ENCODE measurements around the gene TJAP1.
"Not testable (repeated sequence)": the region's sequence is repeated elsewhere in the genome, so short reads cannot be mapped to it uniquely, and the experiment has no call there.

Gene TJAP1

GRCh38 chr6:43494766-43495165, 17.4 kb downstream of the TJAP1 start:
- TF ChIP-seq ZFX (IDR thresholded peaks at IDR 0.05) (no peak), CTCF (conservative IDR thresholded peaks at IDR 0.05) (no peak)
- H3K27ac ChIP-seq: no peak overlapping the region

GRCh38 chr6:43495409-43495941, 18.1 kb downstream of the TJAP1 start:
- TF ChIP-seq CTCF (conservative IDR thresholded peaks at IDR 0.05) (no peak), ZFX (IDR thresholded peaks at IDR 0.05) (no peak)
- no peak overlapping the region for H3K27ac ChIP-seq

GRCh38 chr6:43496370-43497128, 19.2 kb downstream of the TJAP1 start:
- H3K27ac ChIP-seq: no peak overlapping the region
- no peak for TF ChIP-seq ZFX (IDR thresholded peaks at IDR 0.05)
- TF ChIP-seq CTCF (conservative IDR thresholded peaks at IDR 0.05): no peak; the same call in 1 of the 2 replicates

- TF ChIP-seq ZFX (IDR thresholded peaks at IDR 0.05): no peak
- TF ChIP-seq CTCF (conservative IDR thresholded peaks at IDR 0.05): no peak
- H3K27ac ChIP-seq: no peak overlapping the region
Observed at GRCh38 chr6:43497129-43497396, 19.7 kb downstream of the TJAP1 start.

- TF ChIP-seq CTCF (conservative IDR thresholded peaks at IDR 0.05): no peak
- TF ChIP-seq ZFX (IDR thresholded peaks at IDR 0.05): no peak
- H3K27ac ChIP-seq: no peak overlapping the region
Observed at GRCh38 chr6:43497689-43498088, 20.3 kb downstream of the TJAP1 start.

GRCh38 chr6:43498291-43498690, 20.9 kb downstream of the TJAP1 start:
- H3K27ac ChIP-seq: not testable (repeated sequence)

GRCh38 chr6:43499028-43499815, 21.9 kb downstream of the TJAP1 start:
- no peak for TF ChIP-seq ZFX (IDR thresholded peaks at IDR 0.05)
- no peak overlapping the region for H3K27ac ChIP-seq

GRCh38 chr6:43500921-43501320, 23.6 kb downstream of the TJAP1 start:
- no peak overlapping the region for H3K27ac ChIP-seq
- TF ChIP-seq ZFX (IDR thresholded peaks at IDR 0.05) (no peak), CTCF (conservative IDR thresholded peaks at IDR 0.05) (no peak)

Measured in C4-2B (cell line).